Coronary artery (tissue), 2 donors: Measurements from ENCODE around the gene AHCYL2.
"Not testable (repeated sequence)": the region's sequence is repeated elsewhere in the genome, so short reads cannot be mapped to it uniquely, and the experiment has no call there.

Source experiments
- DNase-seq: peaks from one replicate; pipeline ENCODE4 v3.0.0-alpha.2; 2017; ENCODE audit warnings: low spot score
- H3K27ac ChIP-seq, 2 donors: fragments of 200-600 bp; sonication (generic); one replicate each; pipeline ENCODE4 v1.5.1; 2016 to 2019
- H3K4me3 ChIP-seq: fragments of 200-600 bp; sonication (generic); 2 replicates; pipeline ENCODE4 v1.5.1; 2016; ENCODE audit warnings: mild to moderate bottlenecking, moderate library complexity
- CTCF ChIP-seq: fragments of 200-600 bp; sonication (generic); IDR thresholded peaks from one replicate; pipeline ENCODE4 v1.5.1; 2019; ENCODE audit warnings: antibody characterized with exemption

Gene AHCYL2

DNA sequence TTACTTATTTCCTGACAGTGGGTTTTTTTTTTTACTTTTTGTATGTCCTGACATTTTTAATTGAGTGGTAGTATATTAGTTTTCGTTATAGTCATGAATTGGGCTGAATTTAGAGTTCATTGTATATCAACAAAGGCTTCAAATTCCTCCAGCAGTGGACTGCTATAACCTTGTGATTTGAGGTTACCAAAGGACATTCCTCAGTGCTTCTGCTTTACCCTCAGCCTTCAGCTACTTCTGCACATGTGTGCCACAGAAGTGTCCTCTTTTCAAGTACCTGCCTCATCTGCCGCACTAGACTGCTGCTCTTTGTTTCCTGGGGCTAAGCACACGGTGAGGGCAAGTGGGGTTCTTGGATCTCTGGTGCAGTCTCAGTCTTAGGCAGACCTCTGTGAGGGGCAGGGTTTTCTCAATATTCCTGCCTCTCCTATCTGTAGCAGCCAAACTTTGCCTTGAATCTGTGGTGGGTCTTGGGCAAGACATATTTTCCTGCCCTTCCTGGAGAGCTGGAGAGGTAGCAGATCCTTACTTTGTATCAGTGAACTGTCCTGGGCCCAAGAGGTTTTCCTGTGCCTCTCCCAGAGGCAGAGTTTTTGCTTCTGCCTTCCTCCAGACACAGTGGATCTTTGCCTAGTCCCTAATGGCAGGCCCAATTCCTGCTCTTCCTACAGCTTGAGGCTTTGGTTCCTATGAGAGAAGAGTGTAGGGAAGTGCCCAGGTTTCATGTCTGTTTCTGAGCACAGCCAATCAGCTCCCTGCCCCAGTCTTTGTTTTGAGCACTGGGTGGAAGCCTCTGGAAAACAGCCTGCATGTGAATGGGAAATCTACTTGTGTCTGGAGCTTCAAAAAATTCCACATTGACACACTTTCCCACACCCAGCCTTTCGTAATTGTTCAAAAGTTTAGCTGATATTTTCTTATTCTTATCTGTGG lies 170.4 kb downstream of the AHCYL2 start:
- H3K27ac ChIP-seq: no peak overlapping the region
- no peak for TF ChIP-seq CTCF
- H3K4me3 ChIP-seq: no peak overlapping the region
- no peak for DNase-seq

DNA sequence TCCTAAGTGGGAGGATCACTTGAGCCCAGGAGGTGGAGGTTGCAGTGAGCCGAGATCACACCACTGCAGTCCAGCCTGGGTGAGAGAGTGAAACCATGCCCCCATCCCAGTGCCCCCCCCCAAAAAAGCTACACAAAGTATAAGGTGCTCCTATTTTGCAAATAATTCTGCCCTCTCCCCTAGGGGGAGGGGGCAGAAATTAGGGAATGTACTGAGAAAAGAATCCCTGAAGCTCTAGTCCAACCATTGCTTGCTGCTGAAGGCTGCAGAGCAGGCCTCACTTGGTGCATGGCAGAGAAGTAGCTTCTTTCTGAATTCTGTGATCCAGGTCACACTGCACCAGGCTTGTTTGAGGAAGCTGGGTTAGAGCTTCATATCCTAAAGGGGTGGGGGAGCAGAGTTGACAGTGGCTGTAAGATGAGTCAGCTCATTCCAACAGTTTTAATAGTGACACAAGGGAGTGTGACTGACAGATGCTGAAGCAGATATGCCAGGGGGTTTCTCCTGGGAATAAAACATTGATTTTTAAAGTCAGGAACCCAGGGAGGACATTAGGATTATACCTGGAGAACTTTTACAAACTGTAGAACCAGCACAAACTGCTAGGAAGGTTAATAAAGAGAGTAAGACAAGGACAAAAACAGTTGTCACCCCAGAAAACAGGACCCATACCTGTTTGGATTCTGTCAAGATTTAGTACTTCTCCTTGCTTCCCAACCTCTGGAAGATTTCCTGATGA lies 176.6 kb downstream of the AHCYL2 start:
- Histone ChIP-seq H3K4me3 (no peak overlapping the region), H3K27ac (no peak overlapping the region)
- TF ChIP-seq CTCF: no peak
- DNase-seq: no peak

- no peak for DNase-seq
- no peak for TF ChIP-seq CTCF
- Histone ChIP-seq H3K27ac (no peak overlapping the region), H3K4me3 (no peak overlapping the region)
These were observed 177.4 kb downstream of the AHCYL2 start for GRCh38 chr7:129401967-129402860.

- no peak overlapping the region for H3K4me3 ChIP-seq
- DNase-seq: no peak
- no peak overlapping the region for H3K27ac ChIP-seq
- TF ChIP-seq CTCF: no peak
These were observed 180.7 kb downstream of the AHCYL2 start for GRCh38 chr7:129405527-129405926.

DNA sequence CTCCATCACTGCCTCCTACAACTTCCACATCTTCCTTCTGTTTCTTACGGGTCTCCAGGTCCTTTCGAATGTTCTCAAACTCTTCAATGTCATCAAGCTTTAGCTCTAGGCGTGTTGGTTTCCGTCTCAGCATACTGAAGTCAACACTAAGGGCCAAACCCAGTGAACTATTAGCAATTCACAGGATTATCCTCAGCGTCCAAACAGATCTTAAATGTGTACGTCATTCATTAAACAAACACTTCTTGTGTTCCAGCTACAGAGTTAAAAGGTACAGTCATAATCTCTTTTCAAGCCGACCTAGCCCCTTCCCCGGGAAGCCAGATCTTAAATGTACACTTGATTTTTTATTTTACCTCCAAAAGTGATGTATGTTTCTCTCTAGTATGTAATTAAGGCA lies 185.4 kb downstream of the AHCYL2 start:
- not testable (repeated sequence) for H3K4me3 ChIP-seq, DNase-seq, H3K27ac ChIP-seq

GRCh38 chr7:129412501-129412900 lies 187.7 kb downstream of the AHCYL2 start:
- no peak for TF ChIP-seq CTCF
- no peak for DNase-seq
- Histone ChIP-seq H3K4me3 (no peak overlapping the region), H3K27ac (no peak overlapping the region)

GRCh38 chr7:129417073-129417472 lies 192.2 kb downstream of the AHCYL2 start:
- no peak overlapping the region for H3K4me3 ChIP-seq
- H3K27ac ChIP-seq: no peak overlapping the region
- no peak for DNase-seq
- TF ChIP-seq CTCF: no peak
